H9 (cell line): ENCODE data around the gene BRD7. TPM values are rescaled to one million over a fixed set of nuclear protein-coding genes. Genes with fewer than 3 reads are reported as not detected.
A peak's percentile ranks its signal among the peaks of the same experiment; 100 is the strongest.

Experiments
- DNase-seq: peaks from one replicate; pipeline ENCODE4 v3.0.0-alpha.2; 2017
- H2AFZ ChIP-seq: one replicate; pipeline ENCODE4 v1.6.1; 2013; ENCODE audit warnings: mild to moderate bottlenecking, low read length, control low read depth, moderate library complexity
- H2AK5ac ChIP-seq: 2 replicates; pipeline ENCODE4 v1.6.1; 2013; ENCODE audit warnings: low read length, control low read depth, mixed read lengths; ENCODE audit not compliant: insufficient read length
- H2BK120ac ChIP-seq: one replicate; pipeline ENCODE4 v1.6.1; 2013; ENCODE audit warnings: low read depth, mild to moderate bottlenecking, low read length, control low read depth, inconsistent platforms; ENCODE audit not compliant: poor library complexity, severe bottlenecking
- H2BK12ac ChIP-seq: 2 replicates; pipeline ENCODE4 v1.6.1; 2013; ENCODE audit warnings: low read length, control low read depth, mixed read lengths, low read depth; ENCODE audit not compliant: insufficient read length
- H2BK15ac ChIP-seq: 2 replicates; pipeline ENCODE4 v1.6.1; 2013; ENCODE audit warnings: low read depth, low read length, control low read depth
- H2BK20ac ChIP-seq: one replicate; pipeline ENCODE4 v1.6.1; 2013; ENCODE audit warnings: low read depth, mild to moderate bottlenecking, low read length, control low read depth, inconsistent platforms; ENCODE audit not compliant: poor library complexity, severe bottlenecking
- H2BK5ac ChIP-seq: 2 replicates; pipeline ENCODE4 v1.6.1; 2013; ENCODE audit warnings: low read length, control low read depth, mixed read lengths; ENCODE audit not compliant: insufficient read length
- H3K14ac ChIP-seq: 2 replicates; pipeline ENCODE4 v1.6.1; 2013; ENCODE audit warnings: low read length, control low read depth; ENCODE audit not compliant: insufficient read depth
- H3K18ac ChIP-seq: 2 replicates; pipeline ENCODE4 v1.6.1; 2013; ENCODE audit warnings: low read depth, mild to moderate bottlenecking, mixed read lengths, low read length, control low read depth; ENCODE audit not compliant: insufficient read length
- H3K23ac ChIP-seq: 2 replicates; pipeline ENCODE4 v1.6.1; 2013; ENCODE audit warnings: low read length, control low read depth, mixed read lengths, low read depth; ENCODE audit not compliant: insufficient read length
- H3K23me2 ChIP-seq: 2 replicates; pipeline ENCODE4 v1.6.1; 2013; ENCODE audit warnings: low read depth, mild to moderate bottlenecking, mixed read lengths, low read length, control low read depth; ENCODE audit not compliant: insufficient read length, poor library complexity, severe bottlenecking
- H3K27ac ChIP-seq: 2 replicates; pipeline ENCODE4 v1.5.1; 2013; ENCODE audit warnings: low read length, control low read depth, mixed read lengths, low read depth; ENCODE audit not compliant: insufficient read length
- H3K27me3 ChIP-seq: 2 replicates; pipeline ENCODE4 v1.6.1; 2013; ENCODE audit warnings: low read length, control low read depth, inconsistent platforms; ENCODE audit not compliant: insufficient read depth
- H3K4ac ChIP-seq: 2 replicates; pipeline ENCODE4 v1.6.1; 2013; ENCODE audit warnings: low read depth, mild to moderate bottlenecking, control low read depth, inconsistent platforms, low read length, moderate library complexity
- H3K4me1 ChIP-seq: 2 replicates; pipeline ENCODE4 v1.6.1; 2013; ENCODE audit warnings: low read length, control low read depth, inconsistent platforms; ENCODE audit not compliant: insufficient read depth
- H3K4me2 ChIP-seq: 2 replicates; pipeline ENCODE4 v1.6.1; 2013; ENCODE audit warnings: low read length, control low read depth, mixed read lengths; ENCODE audit not compliant: insufficient read length, insufficient read depth
- H3K56ac ChIP-seq: 2 replicates; pipeline ENCODE4 v1.6.1; 2013; ENCODE audit warnings: low read depth, mild to moderate bottlenecking, mixed read lengths, low read length, control low read depth; ENCODE audit not compliant: insufficient read length
- H3K79me1 ChIP-seq: 2 replicates; pipeline ENCODE4 v1.6.1; 2013; ENCODE audit warnings: low read depth, mild to moderate bottlenecking, moderate library complexity, low read length, control low read depth, inconsistent platforms; ENCODE audit not compliant: insufficient read depth, poor library complexity, severe bottlenecking
- H3K79me2 ChIP-seq: 2 replicates; pipeline ENCODE4 v1.6.1; 2013; ENCODE audit warnings: low read length, control low read depth, inconsistent platforms; ENCODE audit not compliant: insufficient read depth
- H3K9ac ChIP-seq: 2 replicates; pipeline ENCODE4 v1.6.1; 2013; ENCODE audit warnings: low read length, control low read depth, mixed read lengths; ENCODE audit not compliant: insufficient read length; ENCODE audit errors: extremely low read depth
- H3K9me3 ChIP-seq: one replicate; pipeline ENCODE4 v1.6.1; 2013; ENCODE audit warnings: low read depth, low read length, inconsistent platforms; ENCODE audit not compliant: control insufficient read depth
- H3T11ph ChIP-seq: one replicate; pipeline ENCODE4 v1.6.1; 2013; ENCODE audit warnings: mild to moderate bottlenecking, low read length, control low read depth, inconsistent platforms
- H4K20me1 ChIP-seq: one replicate; pipeline ENCODE4 v1.6.1; 2013; ENCODE audit not compliant: control insufficient read depth, insufficient read length, insufficient read depth
- H4K5ac ChIP-seq: 2 replicates; pipeline ENCODE4 v1.6.1; 2013; ENCODE audit warnings: low read depth, mild to moderate bottlenecking, mixed read lengths, low read length, control low read depth; ENCODE audit not compliant: insufficient read length
- H4K8ac ChIP-seq: replicated peaks from 2 replicates; pipeline ENCODE4 v1.6.1; 2013; ENCODE audit warnings: low read length, control low read depth, mixed read lengths, low read depth; ENCODE audit not compliant: insufficient read length
- H4K91ac ChIP-seq: 2 replicates; pipeline ENCODE4 v1.6.1; 2013; ENCODE audit warnings: low read depth, mild to moderate bottlenecking, moderate library complexity, mixed read lengths, low read length, control low read depth; ENCODE audit not compliant: insufficient read length
- H3K27ac Mint-ChIP-seq, 3 experiments: 2 replicates in 2 of 3; 3 replicates in 1 of 3; pipeline ENCODE4 v1.8.0; 2020 to 2021; ENCODE audit warnings: mixed read lengths in 3 of 3, mild to moderate bottlenecking in 1 of 3, moderate library complexity in 1 of 3
- H3K27me3 Mint-ChIP-seq: 2 replicates; pipeline ENCODE4 v1.8.0; 2021; ENCODE audit warnings: low read depth, mild to moderate bottlenecking, moderate library complexity, mixed read lengths
- H3K36me3 Mint-ChIP-seq, 3 experiments: 2 replicates in 2 of 3; 3 replicates in 1 of 3; pipeline ENCODE4 v1.8.0; 2020 to 2021; ENCODE audit warnings: low read depth in 3 of 3, mixed read lengths in 3 of 3; ENCODE audit not compliant: insufficient read depth in 1 of 3
- H3K4me1 Mint-ChIP-seq, 2 experiments: 2 replicates each; pipeline ENCODE4 v1.8.0; 2020; ENCODE audit warnings: mixed read lengths in 2 of 2
- H3K4me3 Mint-ChIP-seq, 2 experiments: 2 replicates in 1 of 2; 3 replicates in 1 of 2; pipeline ENCODE4 v1.8.0; 2020 to 2021; ENCODE audit warnings: mild to moderate bottlenecking in 2 of 2, mixed read lengths in 2 of 2, moderate library complexity in 1 of 2
- H3K9me3 Mint-ChIP-seq, 2 experiments: 2 replicates in 1 of 2; 3 replicates in 1 of 2; pipeline ENCODE4 v1.8.0; 2020; ENCODE audit warnings: mild to moderate bottlenecking in 2 of 2, mixed read lengths in 2 of 2, moderate library complexity in 1 of 2
- CTCF ChIP-seq: fragments of 200-600 bp; sonication (generic); conservative IDR thresholded peaks from 3 replicates; pipeline ENCODE4 v1.8.0; 2021; ENCODE audit warnings: antibody characterized with exemption, mild to moderate bottlenecking
- WGBS: extraction: QIAGEN DNeasy Blood & Tissue Kit; methylation state at CpG from one replicate; pipeline ENCODE4 v1.1.7; 2013; ENCODE audit warnings: missing lambda C conversion rate, low lambda C conversion rate, mixed read lengths; ENCODE audit not compliant: insufficient read length; ENCODE audit errors: extremely low coverage; 5-methylcytosine and 5-hydroxymethylcytosine counted together
- total RNA-seq: library from RNA; stranded (reverse); gene quantifications from 2 replicates; pipeline ENCODE4 v1.2.1, GENCODE V29; 2021

Gene BRD7
- total RNA-seq, 1 experiment from 2014 or later, result 112 TPM

DNA sequence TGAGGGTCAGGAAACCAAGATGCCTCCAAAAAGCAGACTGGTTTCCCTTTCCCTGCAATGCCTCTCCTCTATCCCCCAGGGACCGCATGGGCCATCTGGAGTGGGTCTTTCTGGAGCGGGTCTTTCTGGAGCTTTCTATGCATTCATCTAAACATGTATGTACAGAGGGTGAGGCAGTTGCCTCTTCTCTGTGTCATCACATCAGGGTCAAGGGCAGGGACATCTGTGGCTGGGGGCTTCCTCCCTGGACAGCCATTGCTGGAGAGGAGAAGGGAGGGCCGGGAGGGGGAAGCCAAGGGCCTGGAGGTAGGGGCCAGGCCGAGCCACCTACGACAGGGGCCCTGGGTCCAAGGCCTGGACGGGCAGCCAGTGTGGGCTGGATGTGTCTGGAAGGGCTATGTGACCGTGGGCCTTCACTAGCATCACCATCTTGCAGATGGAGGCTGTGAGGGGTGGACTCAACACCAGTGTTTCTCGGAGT is 101.6 kb downstream of the BRD7 start:
- DNase-seq, result no peak

More for the DNA sequence above, 101.6 kb downstream of the BRD7 start:
- H3K36me3 Mint-ChIP-seq, result no peaks in the 10 kb centered on the region
- no peak overlapping the region for H2BK12ac ChIP-seq
- no peak overlapping the region for H3K56ac ChIP-seq
- no CpG with 5 or more reads among the region's 8 CpGs for WGBS
- H2BK5ac ChIP-seq, result no peak overlapping the region
- no peaks in the 10 kb centered on the region for H3K79me1 ChIP-seq
- no peaks in the 10 kb centered on the region for H3K9me3 ChIP-seq
- H4K5ac ChIP-seq, result no peak overlapping the region
- H2BK120ac ChIP-seq, result no peak overlapping the region
- H3K4me1 ChIP-seq, result peaks cover 2% of the 10 kb centered on the region; the same call in 1 of the 2 replicates
- no peak overlapping the region for H3K4me3 Mint-ChIP-seq
- no peak overlapping the region for H3K23ac ChIP-seq
- H3K4ac ChIP-seq, result no peak overlapping the region
- H3K14ac ChIP-seq, result no peak overlapping the region
- no peak overlapping the region for H4K91ac ChIP-seq
- no peak overlapping the region for H3K9ac ChIP-seq
- no peak overlapping the region for H3K27ac ChIP-seq
- H3K27me3 ChIP-seq, result no peaks in the 10 kb centered on the region
- peak overlapping the region in 1 of 3 experiments; percentile 79; a peak in 1 of 7 replicates for H3K27ac Mint-ChIP-seq
- H2AFZ ChIP-seq, result no peak overlapping the region
- no peaks in the 10 kb centered on the region for H3K23me2 ChIP-seq
- no peaks in the 10 kb centered on the region for H3K27me3 Mint-ChIP-seq
- no peaks in the 10 kb centered on the region for H3K9me3 Mint-ChIP-seq
- no peak overlapping the region for H4K8ac ChIP-seq
- no peak overlapping the region for H2BK15ac ChIP-seq
- H3T11ph ChIP-seq, result no peak overlapping the region
- H3K4me2 ChIP-seq, result no peak overlapping the region
- H3K18ac ChIP-seq, result no peak overlapping the region
- H3K79me2 ChIP-seq, result no peaks in the 10 kb centered on the region
- no peak overlapping the region for H2AK5ac ChIP-seq
- TF ChIP-seq CTCF, result no peak
- no peaks in the 10 kb centered on the region for H4K20me1 ChIP-seq
- H3K4me1 Mint-ChIP-seq, result peaks cover 6 to 28% of the 10 kb centered on the region in 2 experiments; a peak in 3 of 4 replicates
- no peak overlapping the region for H2BK20ac ChIP-seq
